HG02840 (cell line): ENCODE measurements around the gene C1orf53.

Experiments used
- ATAC-seq: cut with Tn5 transposase; IDR thresholded peaks from one replicate; pipeline ENCODE4 v1.9.1; 2021; ENCODE audit warnings: mild to moderate bottlenecking, moderate library complexity, moderate number of reproducible peaks; ENCODE audit not compliant: unreplicated experiment, low FRiP score

Gene C1orf53

GRCh38 chr1:197954718-197955418 lies 52.4 kb downstream of the C1orf53 start:
- ATAC-seq: no peak

GRCh38 chr1:197955486-197956394 lies 53.3 kb downstream of the C1orf53 start:
- no peak for ATAC-seq
